B cell (primary cell): ENCODE data around the gene HSPB3.

Experiments
- EZH2 ChIP-seq: IDR thresholded peaks from 2 replicates; pipeline ENCODE4 v1.6.1; 2012; ENCODE audit warnings: borderline replicate concordance, low read depth, mild to moderate bottlenecking, moderate library complexity, low read length; ENCODE audit not compliant: insufficient read depth, poor library complexity, severe bottlenecking
- TF ChIP-seq, protein P1 (sequence below): fragments of 200-600 bp; IDR thresholded peaks from one replicate; pipeline ENCODE4 v1.8.0; 2022; ENCODE audit warnings: antibody characterized with exemption, mild to moderate bottlenecking

DNA sequence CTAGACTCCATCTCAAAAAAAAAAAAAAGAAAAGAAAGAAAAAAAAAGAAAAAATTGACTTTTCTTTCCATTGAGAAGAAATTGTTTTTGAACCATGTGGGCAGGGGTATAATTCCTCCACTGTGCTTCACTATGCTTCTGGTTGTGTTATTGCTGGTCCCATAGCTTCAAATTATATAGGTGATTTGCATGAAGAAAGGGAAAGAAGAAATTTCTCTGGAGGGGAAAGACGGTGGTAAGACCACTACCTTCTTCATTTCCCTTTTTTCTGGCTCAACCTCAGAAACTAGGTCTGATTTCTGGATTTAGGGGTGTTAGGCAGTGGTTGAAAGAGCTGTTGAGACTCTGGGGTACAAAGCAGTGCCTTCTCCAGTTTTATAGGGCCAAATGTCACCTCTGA is 29.3 kb upstream of the HSPB3 start:
- TF ChIP-seq, protein P1, sequence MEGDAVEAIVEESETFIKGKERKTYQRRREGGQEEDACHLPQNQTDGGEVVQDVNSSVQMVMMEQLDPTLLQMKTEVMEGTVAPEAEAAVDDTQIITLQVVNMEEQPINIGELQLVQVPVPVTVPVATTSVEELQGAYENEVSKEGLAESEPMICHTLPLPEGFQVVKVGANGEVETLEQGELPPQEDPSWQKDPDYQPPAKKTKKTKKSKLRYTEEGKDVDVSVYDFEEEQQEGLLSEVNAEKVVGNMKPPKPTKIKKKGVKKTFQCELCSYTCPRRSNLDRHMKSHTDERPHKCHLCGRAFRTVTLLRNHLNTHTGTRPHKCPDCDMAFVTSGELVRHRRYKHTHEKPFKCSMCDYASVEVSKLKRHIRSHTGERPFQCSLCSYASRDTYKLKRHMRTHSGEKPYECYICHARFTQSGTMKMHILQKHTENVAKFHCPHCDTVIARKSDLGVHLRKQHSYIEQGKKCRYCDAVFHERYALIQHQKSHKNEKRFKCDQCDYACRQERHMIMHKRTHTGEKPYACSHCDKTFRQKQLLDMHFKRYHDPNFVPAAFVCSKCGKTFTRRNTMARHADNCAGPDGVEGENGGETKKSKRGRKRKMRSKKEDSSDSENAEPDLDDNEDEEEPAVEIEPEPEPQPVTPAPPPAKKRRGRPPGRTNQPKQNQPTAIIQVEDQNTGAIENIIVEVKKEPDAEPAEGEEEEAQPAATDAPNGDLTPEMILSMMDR: no peak
- TF ChIP-seq EZH2: no peak
